Body of pancreas (tissue), 4 donors: Measurements from ENCODE around the gene PACRG.

Experiments used
- POLR2A ChIP-seq, 3 donors: fragments of 450-650 bp; IDR thresholded peaks; one replicate each; pipeline ENCODE4 v1.6.1; 2016; ENCODE audit warnings: antibody characterized with exemption in 3 of 3, mild to moderate bottlenecking in 2 of 3
- TF ChIP-seq, protein P1 (sequence below), 7 experiments: fragments of 450-650 bp in 4 of 7; fragments of 200-600 bp in 3 of 7; sonication (generic) in 3 of 7; IDR thresholded peaks; one replicate each; pipeline ENCODE4 v1.5.1; 2016 to 2019; ENCODE audit warnings: antibody characterized with exemption in 7 of 7

- TF ChIP-seq, protein P1, sequence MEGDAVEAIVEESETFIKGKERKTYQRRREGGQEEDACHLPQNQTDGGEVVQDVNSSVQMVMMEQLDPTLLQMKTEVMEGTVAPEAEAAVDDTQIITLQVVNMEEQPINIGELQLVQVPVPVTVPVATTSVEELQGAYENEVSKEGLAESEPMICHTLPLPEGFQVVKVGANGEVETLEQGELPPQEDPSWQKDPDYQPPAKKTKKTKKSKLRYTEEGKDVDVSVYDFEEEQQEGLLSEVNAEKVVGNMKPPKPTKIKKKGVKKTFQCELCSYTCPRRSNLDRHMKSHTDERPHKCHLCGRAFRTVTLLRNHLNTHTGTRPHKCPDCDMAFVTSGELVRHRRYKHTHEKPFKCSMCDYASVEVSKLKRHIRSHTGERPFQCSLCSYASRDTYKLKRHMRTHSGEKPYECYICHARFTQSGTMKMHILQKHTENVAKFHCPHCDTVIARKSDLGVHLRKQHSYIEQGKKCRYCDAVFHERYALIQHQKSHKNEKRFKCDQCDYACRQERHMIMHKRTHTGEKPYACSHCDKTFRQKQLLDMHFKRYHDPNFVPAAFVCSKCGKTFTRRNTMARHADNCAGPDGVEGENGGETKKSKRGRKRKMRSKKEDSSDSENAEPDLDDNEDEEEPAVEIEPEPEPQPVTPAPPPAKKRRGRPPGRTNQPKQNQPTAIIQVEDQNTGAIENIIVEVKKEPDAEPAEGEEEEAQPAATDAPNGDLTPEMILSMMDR (IDR thresholded peaks at IDR 0.05) = no peak
- TF ChIP-seq POLR2A (IDR thresholded peaks at IDR 0.05) = no peak
Observed at GRCh38 chr6:162963861-162964260, 236.1 kb downstream of the PACRG start.
